NCI-H460 (cell line): ENCODE results near the gene LNPEP. TPM values are rescaled to one million over a fixed set of nuclear protein-coding genes. Genes with fewer than 3 reads are reported as not detected.
A peak's percentile ranks its signal among the peaks of the same experiment; 100 is the strongest.
"Not testable (repeated sequence)": the region's sequence is repeated elsewhere in the genome, so short reads cannot be mapped to it uniquely, and the experiment has no call there.

Experiments
- DNase-seq: peaks from one replicate; pipeline ENCODE4 v3.0.0-alpha.2; 2016; ENCODE audit warnings: low read depth; ENCODE audit errors: extremely low read depth
- total RNA-seq: library from RNA; depleted of rRNA; stranded (reverse); fragments of >200 nt; shearing (Covaris generic); gene quantifications from 2 replicates; pipeline ENCODE4 v1.2.3, GENCODE V29; 2014

The LNPEP gene
- total RNA-seq, 1 experiment from 2014 or later = 34.6 TPM

DNA sequence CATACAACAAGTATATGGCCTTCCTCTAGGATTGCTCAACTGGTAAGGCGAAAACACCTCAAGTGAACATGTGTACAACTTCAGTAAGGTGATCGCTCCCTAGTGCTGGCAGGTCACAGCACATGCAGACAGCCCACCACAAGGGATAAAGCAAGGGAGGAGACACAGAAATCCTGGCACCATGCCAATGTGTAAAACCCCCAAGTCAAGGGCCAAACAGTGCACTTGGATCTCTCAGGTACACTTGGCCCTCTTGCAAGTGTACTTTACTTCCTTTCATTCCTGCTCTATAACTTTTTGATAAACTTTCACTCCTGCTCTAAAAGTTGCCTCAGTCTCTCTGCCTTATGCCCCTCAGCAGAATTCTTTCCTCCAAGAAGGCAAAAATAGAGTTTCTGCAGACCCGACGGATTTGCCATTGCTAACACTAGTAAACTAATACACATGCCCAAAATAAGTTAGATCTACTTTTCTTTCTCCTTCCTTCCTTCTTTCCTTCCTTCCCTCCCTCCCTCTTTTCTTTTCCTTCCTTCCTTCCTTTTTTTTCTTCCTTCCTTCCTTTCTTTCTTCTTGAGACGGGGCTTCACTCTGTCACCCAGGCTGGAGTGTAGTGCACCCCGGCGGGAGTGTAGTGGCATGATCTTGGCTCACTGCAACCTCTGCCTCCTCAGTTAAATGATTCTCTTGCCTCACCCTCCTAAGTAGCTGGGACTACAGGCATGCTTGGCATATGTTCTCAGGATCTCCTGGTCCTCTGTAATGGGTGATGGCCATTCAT is 6.8 kb upstream of the LNPEP start:
- DNase-seq = no peak

DNA sequence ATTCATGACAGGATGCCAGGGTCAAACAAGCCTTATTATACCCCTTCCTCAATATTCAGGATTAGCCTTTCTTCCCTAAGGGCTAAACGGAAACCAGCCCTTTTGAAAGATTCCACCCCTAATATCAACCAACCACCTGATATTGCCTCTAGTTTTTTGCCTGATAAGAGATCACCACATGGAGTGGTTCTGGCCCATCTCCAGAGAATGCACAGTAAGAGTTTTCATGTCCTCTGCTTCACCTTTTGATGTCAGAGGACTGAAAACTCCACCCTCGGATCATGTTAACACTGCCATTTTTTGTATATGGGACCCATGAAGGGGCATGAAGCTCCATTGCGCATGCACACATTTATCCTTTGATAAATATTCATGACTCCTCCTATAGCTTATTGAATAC is 5.8 kb upstream of the LNPEP start:
- no peak for DNase-seq

GRCh38 chr5:96930589-96930988 is 5.3 kb upstream of the LNPEP start:
- no peak for DNase-seq

DNA sequence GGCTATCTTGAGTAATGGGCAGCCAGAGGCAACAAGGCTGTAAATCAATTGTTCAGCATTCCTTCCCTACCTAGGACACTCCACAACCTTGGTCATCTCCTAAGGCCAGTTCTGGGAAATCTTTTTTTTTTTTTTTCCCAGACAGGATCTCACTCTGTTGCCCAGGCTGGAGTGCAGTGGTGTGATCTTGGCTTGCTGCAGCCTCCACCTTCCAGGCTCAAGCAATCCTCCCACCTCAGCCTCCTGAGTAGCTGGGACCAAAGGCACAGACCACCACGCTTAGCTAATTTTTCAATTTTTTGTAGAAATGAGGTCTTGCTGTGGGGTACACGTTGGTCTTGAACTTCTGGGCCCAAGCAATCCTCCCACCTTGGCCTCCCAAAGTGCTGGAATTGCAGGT is 4.8 kb upstream of the LNPEP start:
- DNase-seq = not testable (repeated sequence)

DNA sequence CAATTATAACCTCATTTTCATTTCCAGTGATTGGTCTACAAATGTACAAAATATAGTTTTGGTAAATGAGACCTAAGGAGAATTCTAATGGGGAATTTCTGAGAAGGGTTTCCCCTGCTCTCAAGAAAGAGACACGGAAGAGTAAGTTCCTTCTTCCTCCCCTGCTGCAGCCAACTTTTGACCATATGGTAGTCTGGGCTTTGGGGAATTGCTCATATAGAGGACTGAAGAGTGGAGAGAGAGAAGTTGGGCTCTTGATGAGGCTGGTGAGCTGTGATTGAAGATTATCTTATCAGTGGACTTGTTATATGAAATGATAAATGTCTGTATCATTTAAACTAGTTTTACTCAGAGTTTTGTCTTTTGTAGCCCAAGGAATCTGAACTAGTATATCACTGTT is 4.3 kb upstream of the LNPEP start:
- no peak for DNase-seq

GRCh38 chr5:96932026-96932425 is 3.9 kb upstream of the LNPEP start:
- no peak for DNase-seq

DNA sequence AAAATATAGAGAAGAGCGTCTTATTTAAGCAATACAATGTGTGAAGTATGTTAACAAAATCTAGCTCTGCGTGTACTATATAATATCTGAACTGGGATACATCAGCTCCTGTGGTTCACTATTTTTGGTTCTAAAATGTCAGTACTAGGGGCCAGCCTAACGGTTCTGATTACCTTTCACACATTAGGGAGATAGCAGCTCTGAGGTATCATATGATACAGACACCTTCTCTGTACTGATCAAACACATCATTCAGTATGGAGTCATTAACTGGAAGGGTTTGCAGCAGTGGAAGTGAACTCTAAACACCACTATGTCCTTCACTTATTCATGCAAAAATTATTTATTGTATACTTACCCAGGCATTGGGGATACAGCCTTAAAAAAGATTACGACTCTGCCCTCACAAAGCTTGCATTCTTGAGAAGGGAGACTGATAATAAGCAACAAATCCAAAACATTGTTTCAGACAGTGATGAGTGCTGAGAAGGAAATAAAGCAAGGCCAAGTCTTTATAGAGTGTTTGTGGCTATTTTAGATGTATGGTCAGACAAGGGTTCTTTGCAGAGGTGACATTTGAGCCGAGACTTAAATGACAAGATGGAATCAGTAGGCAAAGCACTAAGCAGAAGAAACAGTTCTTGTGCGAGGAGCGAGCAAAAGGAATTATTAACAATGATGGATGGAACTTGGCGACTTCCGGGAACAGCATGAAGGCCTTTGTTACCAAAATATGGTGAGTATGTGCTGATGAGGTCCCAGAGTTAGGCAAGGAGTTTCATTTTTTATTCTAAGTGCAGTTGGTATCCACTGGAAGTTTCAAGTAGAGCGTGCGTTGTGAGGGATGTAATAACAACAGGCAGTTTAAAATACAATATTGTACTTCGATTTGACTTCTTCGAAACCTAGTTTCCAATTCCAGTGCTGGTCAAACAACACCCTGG is 1.8 kb upstream of the LNPEP start:
- no peak for DNase-seq

GRCh38 chr5:96934708-96935558 is 947 bp upstream of the LNPEP start:
- peak; percentile 92 for DNase-seq

DNA sequence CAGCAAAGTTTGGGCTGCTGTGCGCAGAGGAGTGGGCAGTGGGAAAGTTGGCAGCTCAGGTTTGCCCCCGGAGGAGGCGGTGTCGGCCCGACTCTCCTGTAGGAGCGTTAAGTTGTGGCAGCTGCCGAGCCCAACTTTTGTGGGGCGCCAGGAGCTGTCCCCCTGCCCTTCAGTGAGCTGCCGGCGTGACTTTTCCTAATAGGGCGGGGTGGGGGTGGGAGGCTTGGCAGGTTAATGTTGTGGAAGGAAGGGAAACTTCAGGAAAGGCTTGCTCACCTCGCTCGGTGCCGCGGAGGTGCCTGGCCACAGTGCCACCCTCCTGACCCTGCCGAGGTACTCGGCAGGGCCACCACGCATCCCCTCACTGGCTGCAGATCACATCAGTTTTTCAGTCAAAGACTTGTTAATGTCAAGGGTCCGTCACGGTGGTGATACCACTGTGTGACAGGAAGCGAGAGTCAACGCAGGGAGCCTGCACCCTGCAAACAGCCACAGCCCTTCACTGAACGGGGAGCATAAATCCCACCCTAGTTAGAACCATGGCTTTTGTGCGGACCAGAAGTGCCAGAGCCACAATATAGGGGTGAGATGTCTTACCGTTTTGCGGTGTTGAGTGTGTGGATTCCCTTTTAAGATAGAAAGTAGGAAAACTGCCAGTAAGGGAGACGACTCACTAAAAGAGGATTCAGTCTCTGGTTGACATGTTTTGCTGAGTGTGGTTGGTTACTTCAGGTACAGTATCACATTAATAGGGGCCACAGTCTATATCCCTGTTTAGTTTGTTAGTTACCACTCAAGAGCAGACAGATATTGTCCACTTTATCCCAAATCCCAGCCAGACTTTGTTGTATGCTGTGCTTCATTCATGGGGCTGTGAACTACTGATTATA is 796 bp downstream of the LNPEP start:
- no peak for DNase-seq

DNA sequence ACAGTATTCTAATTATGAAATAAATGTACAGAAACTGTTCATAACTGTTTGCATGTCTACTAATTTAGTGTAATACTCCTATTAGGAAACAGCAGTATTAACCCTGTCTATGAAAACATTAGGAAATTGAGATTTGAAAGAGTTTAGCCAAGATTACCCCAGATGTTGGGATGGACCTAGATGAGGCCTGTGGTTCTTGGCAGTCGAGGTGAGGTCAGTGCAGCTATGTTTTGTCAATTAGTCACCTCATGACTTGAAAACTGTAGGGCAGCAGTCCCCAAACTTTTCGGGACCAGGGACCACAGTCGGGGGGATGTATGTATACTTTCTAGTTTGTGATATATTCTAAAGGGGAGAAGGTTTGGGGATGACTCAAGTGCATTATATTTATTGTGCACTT is 4.7 kb downstream of the LNPEP start:
- no peak for DNase-seq

- no peak for DNase-seq
These were observed 5.3 kb downstream of the LNPEP start for GRCh38 chr5:96941140-96941539.

GRCh38 chr5:96942078-96942477 is 6.2 kb downstream of the LNPEP start:
- no peak for DNase-seq

GRCh38 chr5:96942911-96943310 is 7.0 kb downstream of the LNPEP start:
- DNase-seq = no peak

- no peak for DNase-seq
These were observed 7.9 kb downstream of the LNPEP start for GRCh38 chr5:96943799-96944198.

DNA sequence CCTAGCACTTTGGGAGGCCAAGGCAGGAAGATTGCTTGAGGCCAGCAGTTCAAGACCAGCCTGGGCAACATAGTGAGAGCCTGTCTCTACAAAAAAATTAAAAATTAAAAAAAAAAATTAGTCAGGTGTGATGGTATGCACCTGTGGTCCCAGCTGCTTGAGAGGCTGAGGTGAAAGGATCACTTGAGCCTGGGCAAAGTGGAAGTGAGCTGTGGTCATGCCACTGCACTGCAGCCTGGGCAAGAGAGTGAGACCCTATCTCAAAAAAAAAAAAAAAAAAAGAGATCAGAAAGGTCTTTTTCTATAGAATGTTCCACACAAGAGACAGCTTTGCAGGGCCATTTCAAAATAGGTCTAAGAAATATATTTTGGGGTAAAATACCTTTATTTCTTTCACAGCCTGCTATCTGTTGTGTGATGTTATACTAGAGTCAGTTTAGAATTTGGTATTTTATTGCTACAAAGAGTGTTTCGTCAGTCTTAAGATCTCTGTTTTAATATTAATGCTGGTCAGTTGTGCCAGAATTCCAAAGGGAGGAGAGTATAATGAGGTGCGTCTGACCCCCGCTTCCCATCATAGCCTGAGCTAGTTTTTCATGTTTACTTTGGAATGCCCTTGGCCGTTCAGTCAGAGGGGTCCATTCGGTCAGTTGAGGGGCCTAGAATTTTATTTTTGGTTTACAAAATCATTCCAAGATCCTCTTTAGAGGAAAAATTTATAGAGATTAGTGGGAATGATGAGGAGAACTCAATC is 9.4 kb downstream of the LNPEP start:
- no peak for DNase-seq

DNA sequence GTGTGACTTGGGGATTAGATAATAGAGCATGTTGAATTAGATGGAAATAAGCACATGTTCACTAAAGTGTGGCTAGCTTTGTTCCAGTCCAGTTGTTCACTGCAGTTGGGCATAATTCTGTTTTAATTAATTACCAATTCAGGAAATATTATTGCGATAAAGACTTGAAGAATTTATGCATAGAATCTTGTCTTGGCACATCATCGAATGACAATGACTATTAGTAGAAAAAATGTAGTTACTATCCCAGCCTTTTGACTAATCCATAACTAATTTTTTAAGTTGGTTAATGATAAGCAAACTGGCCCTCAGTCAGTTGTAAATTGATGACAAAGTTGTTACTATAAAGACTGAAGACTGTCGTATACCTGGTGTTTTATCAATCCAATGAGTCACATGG is 10.5 kb downstream of the LNPEP start:
- DNase-seq = no peak

GRCh38 chr5:96952118-96952750 is 16.4 kb downstream of the LNPEP start:
- no peak for DNase-seq

GRCh38 chr5:96952974-96953730 is 17.3 kb downstream of the LNPEP start:
- DNase-seq = no peak
